NOMO-1 (cell line): ENCODE data around the gene OR3A3.

Experiments
- DNase-seq, 2 experiments: peaks; one replicate each; lab custom pipeline; 2025; ENCODE audit not compliant: unreplicated experiment in 2 of 2; lab: John Stamatoyannopoulos, UW

Gene OR3A3

DNA sequence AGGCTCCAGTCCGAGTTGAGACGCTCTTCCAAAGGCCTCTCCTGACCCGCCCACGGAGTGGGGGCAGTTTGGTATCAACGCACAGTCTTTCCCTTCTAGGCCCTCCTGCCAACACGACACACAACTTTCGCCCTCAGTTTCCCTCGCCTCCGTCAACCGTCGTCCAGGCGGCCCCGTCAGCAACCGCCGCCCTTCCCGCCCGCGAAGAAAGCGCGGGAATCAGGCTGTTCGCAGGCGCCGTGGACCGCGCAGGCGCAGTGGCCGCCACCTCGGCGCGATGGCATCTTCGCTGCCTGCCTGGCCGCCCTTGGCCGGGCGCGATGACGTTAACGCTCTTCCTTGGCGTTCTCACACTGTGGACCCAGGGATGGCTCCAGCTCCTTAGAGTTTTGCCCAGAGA, 60.4 kb downstream of the OR3A3 start, which contains the start of gene SPATA22:
TSS of gene SPATA22 (minus strand) at position 221 of the 400 bp plus-strand sequence. CDS start 2,494 bp downstream, outside the sequence.
- no peak for DNase-seq

- no peak for DNase-seq
Observed at GRCh38 chr17:3472137-3472536, 61.0 kb downstream of the OR3A3 start.
